H1 (cell line): ENCODE results near the gene YIPF5. TPM values are rescaled to one million over a fixed set of nuclear protein-coding genes. Genes with fewer than 3 reads are reported as not detected.

ENCODE experiments used
- CTCF ChIA-PET: fragments of 300-600 bp; sonication (Branson Sonifier 250); formaldehyde crosslinking; loops from one replicate; lab custom pipeline; 2021; ENCODE audit not compliant: partially characterized antibody; lab: Charles Lee
- POLR2A ChIA-PET: fragments of 300-600 bp; sonication (Branson Sonifier 250); formaldehyde crosslinking; loops from one replicate; lab custom pipeline; 2021; ENCODE audit warnings: inconsistent platforms; ENCODE audit not compliant: partially characterized antibody; lab: Charles Lee
- DNase-seq, 2 experiments: peaks; one replicate each; pipeline versions ENCODE4 v3.0.0 to v3.0.0-alpha.2; 2010 to 2022; ENCODE audit warnings: low spot score in 2 of 2, low read depth in 1 of 2, mixed read lengths in 1 of 2
- FAIRE-seq: peaks from 2 replicates; lab custom pipeline; 2011; peaks lifted over from hg19 to GRCh38; lab: Jason Lieb, UNC
- H2AFZ ChIP-seq: 2 replicates; pipeline ENCODE4 v1.8.1; 2012; ENCODE audit warnings: low read length, inconsistent platforms
- H2AK5ac ChIP-seq: 2 replicates; pipeline ENCODE4 v1.6.1; 2013; ENCODE audit warnings: low read depth, low read length
- H2BK120ac ChIP-seq: replicated peaks from 2 replicates; pipeline ENCODE3; 2013; ENCODE audit warnings: low read depth, low read length, inconsistent platforms
- H2BK12ac ChIP-seq: 2 replicates; pipeline ENCODE4 v1.6.1; 2013; ENCODE audit warnings: low read depth, low read length
- H2BK15ac ChIP-seq: 2 replicates; pipeline ENCODE4 v1.6.1; 2013; ENCODE audit warnings: low read length
- H2BK20ac ChIP-seq: 2 replicates; pipeline ENCODE4 v1.6.1; 2013; ENCODE audit warnings: low read length
- H2BK5ac ChIP-seq: 2 replicates; pipeline ENCODE4 v1.6.1; 2013; ENCODE audit warnings: low read depth, low read length
- H3K14ac ChIP-seq: 2 replicates; pipeline ENCODE4 v1.6.1; 2013; ENCODE audit warnings: inconsistent platforms; ENCODE audit not compliant: insufficient read length
- H3K18ac ChIP-seq: 2 replicates; pipeline ENCODE4 v1.6.1; 2013; ENCODE audit warnings: low read length; ENCODE audit errors: extremely low read depth
- H3K23ac ChIP-seq: 2 replicates; pipeline ENCODE4 v1.6.1; 2013; ENCODE audit warnings: inconsistent platforms; ENCODE audit not compliant: insufficient read length
- H3K23me2 ChIP-seq: 2 replicates; pipeline ENCODE4 v1.6.1; 2013; ENCODE audit warnings: low read depth, low read length
- H3K27ac ChIP-seq: 2 replicates; pipeline ENCODE4 v1.6.1; 2011; ENCODE audit warnings: low read depth, low read length, inconsistent platforms
- H3K27me3 ChIP-seq, 4 experiments: replicated peaks in 1 of 4; 1 replicate in 1 of 4; 2 replicates in 3 of 4; pipeline versions ENCODE4 v1.6.1 to v1.8.1; 2011 to 2013; ENCODE audit warnings: low read length in 3 of 4, mild to moderate bottlenecking in 3 of 4, inconsistent platforms in 2 of 4, mixed read lengths in 2 of 4, moderate library complexity in 1 of 4; ENCODE audit not compliant: control insufficient read depth in 3 of 4, insufficient read depth in 3 of 4; ENCODE audit errors: extremely low read depth in 1 of 4
- H3K36me3 ChIP-seq, 4 experiments: 2 replicates each; pipeline versions ENCODE4 v1.6.1 to v1.8.1; 2011 to 2013; ENCODE audit warnings: mild to moderate bottlenecking in 4 of 4, low read length in 3 of 4, moderate library complexity in 2 of 4, control low read depth in 1 of 4, inconsistent platforms in 1 of 4; ENCODE audit not compliant: insufficient read depth in 4 of 4, control insufficient read depth in 2 of 4
- H3K4ac ChIP-seq: replicated peaks from 2 replicates; pipeline ENCODE3; 2013; ENCODE audit warnings: low read length, low read depth, mixed read lengths, inconsistent platforms; ENCODE audit not compliant: insufficient read length
- H3K4me1 ChIP-seq, 4 experiments: replicated peaks in 1 of 4; 1 replicate in 1 of 4; 2 replicates in 3 of 4; pipeline versions ENCODE4 v1.6.1 to v1.8.1; 2011 to 2013; ENCODE audit warnings: low read length in 3 of 4, inconsistent platforms in 2 of 4, mixed read lengths in 1 of 4; ENCODE audit not compliant: insufficient read depth in 4 of 4, control insufficient read depth in 3 of 4
- H3K4me2 ChIP-seq, 2 experiments: 2 replicates each; pipeline versions ENCODE4 v1.6.1 to v1.8.1; 2011 to 2013; ENCODE audit warnings: low read depth in 2 of 2, low read length in 2 of 2, control low read depth in 1 of 2, inconsistent platforms in 1 of 2, mild to moderate bottlenecking in 1 of 2; ENCODE audit not compliant: insufficient read depth in 1 of 2
- H3K4me3 ChIP-seq, 4 experiments: fragments of 200-600, 300-600 bp in 1 of 4; sonication (generic), shearing (Covaris generic), sonication (Bioruptor Twin) in 1 of 4; 2 replicates each; pipeline versions ENCODE4 v1.5.1 to v1.8.1; 2011 to 2016; ENCODE audit warnings: low read length in 4 of 4, low read depth in 3 of 4, control low read depth in 2 of 4, inconsistent platforms in 2 of 4, mild to moderate bottlenecking in 2 of 4, mixed read lengths in 1 of 4, moderate library complexity in 1 of 4; ENCODE audit not compliant: insufficient read depth in 2 of 4; ENCODE audit errors: extremely low read depth in 1 of 4
- H3K56ac ChIP-seq: replicated peaks from 2 replicates; pipeline ENCODE3; 2013; ENCODE audit warnings: low read depth, mild to moderate bottlenecking, mixed read lengths, low read length, inconsistent platforms; ENCODE audit not compliant: insufficient read length
- H3K79me1 ChIP-seq: 2 replicates; pipeline ENCODE4 v1.6.1; 2013; ENCODE audit warnings: low read depth, low read length, control low read depth
- H3K79me2 ChIP-seq, 2 experiments: 2 replicates each; pipeline versions ENCODE4 v1.6.1 to v1.8.1; 2012 to 2013; ENCODE audit warnings: low read length in 2 of 2, mild to moderate bottlenecking in 2 of 2, inconsistent platforms in 1 of 2; ENCODE audit not compliant: insufficient read depth in 2 of 2, control insufficient read depth in 1 of 2
- H3K9ac ChIP-seq, 4 experiments: replicated peaks in 1 of 4; 1 replicate in 1 of 4; 2 replicates in 3 of 4; pipeline versions ENCODE4 v1.6.1 to v1.8.1; 2011 to 2013; ENCODE audit warnings: low read depth in 3 of 4, low read length in 3 of 4, control low read depth in 2 of 4, mild to moderate bottlenecking in 2 of 4, moderate library complexity in 2 of 4, inconsistent platforms in 1 of 4; ENCODE audit errors: extremely low read depth in 1 of 4
- H3K9me3 ChIP-seq, 2 experiments: 2 replicates each; pipeline versions ENCODE4 v1.6.1 to v1.8.1; 2012 to 2013; ENCODE audit warnings: mild to moderate bottlenecking in 2 of 2, moderate library complexity in 2 of 2, control low read depth in 1 of 2, inconsistent platforms in 1 of 2, low read depth in 1 of 2, low read length in 1 of 2, mixed read lengths in 1 of 2; ENCODE audit not compliant: insufficient read depth in 2 of 2
- H4K20me1 ChIP-seq, 2 experiments: replicated peaks in 1 of 2; 2 replicates each; pipeline versions ENCODE3 to v1.8.1; 2011 to 2013; ENCODE audit warnings: inconsistent platforms in 2 of 2, low read length in 2 of 2, mild to moderate bottlenecking in 1 of 2; ENCODE audit not compliant: insufficient read depth in 2 of 2, control insufficient read depth in 1 of 2
- H4K5ac ChIP-seq: 2 replicates; pipeline ENCODE4 v1.6.1; 2013; ENCODE audit warnings: low read length, low read depth, mixed read lengths, inconsistent platforms; ENCODE audit not compliant: insufficient read length
- H4K8ac ChIP-seq: 2 replicates; pipeline ENCODE4 v1.8.0; 2013; ENCODE audit warnings: mild to moderate bottlenecking, moderate library complexity, low read length, inconsistent platforms; ENCODE audit not compliant: insufficient read depth; ENCODE audit errors: extremely low read depth
- H4K91ac ChIP-seq: replicated peaks from 2 replicates; pipeline ENCODE3; 2013; ENCODE audit warnings: low read length, mixed read lengths, inconsistent platforms; ENCODE audit not compliant: insufficient read length
- CHD2 ChIP-seq: IDR thresholded peaks from 2 replicates; pipeline ENCODE4 v1.6.1; 2012; ENCODE audit warnings: low read length, improper control_type of control experiment
- JUND ChIP-seq: IDR thresholded peaks from 2 replicates; pipeline ENCODE4 v1.6.1; 2011; ENCODE audit warnings: mild to moderate bottlenecking, improper control_type of control experiment, low read length
- MAX ChIP-seq: IDR thresholded peaks from 2 replicates; pipeline ENCODE4 v1.6.1; 2012; ENCODE audit warnings: inconsistent platforms
- RBBP5 ChIP-seq: IDR thresholded peaks from 2 replicates; pipeline ENCODE4 v1.7.1; 2012; ENCODE audit warnings: low read depth, mild to moderate bottlenecking, inconsistent platforms, low read length, moderate library complexity, borderline replicate concordance
- SP4 ChIP-seq: IDR thresholded peaks from 2 replicates; pipeline ENCODE4 v1.6.1; 2012; ENCODE audit warnings: low read length, inconsistent platforms
- SRF ChIP-seq: IDR thresholded peaks from 2 replicates; pipeline ENCODE4 v1.6.1; 2011; ENCODE audit warnings: mild to moderate bottlenecking, low read depth, low read length, moderate library complexity
- TBP ChIP-seq: IDR thresholded peaks from 2 replicates; pipeline ENCODE4 v1.6.1; 2011; ENCODE audit warnings: low read depth, low read length, improper control_type of control experiment
- USF2 ChIP-seq: IDR thresholded peaks from 2 replicates; pipeline ENCODE4 v1.6.1; 2011; ENCODE audit warnings: low read length, improper control_type of control experiment
- YY1 ChIP-seq: IDR thresholded peaks from 2 replicates; pipeline ENCODE4 v1.6.1; 2011; ENCODE audit warnings: low read depth, mild to moderate bottlenecking, low read length
- WGBS, 2 experiments: shearing (Covaris generic) in 1 of 2; methylation state at CpG; one replicate each; pipeline versions ENCODE4 v1.1.6 to v1.1.7; 2013 to 2015; ENCODE audit warnings: low lambda C conversion rate in 2 of 2, mixed read lengths in 2 of 2, inconsistent platforms in 1 of 2, low coverage in 1 of 2, missing lambda C conversion rate in 1 of 2; ENCODE audit not compliant: insufficient replicate concordance in 2 of 2, insufficient coverage in 1 of 2, insufficient read length in 1 of 2; ENCODE audit errors: extremely low coverage in 1 of 2, missing lambda C conversion rate in 1 of 2; 5-methylcytosine and 5-hydroxymethylcytosine counted together
- polyA plus RNA-seq, 7 experiments: library from polyadenylated mRNA; depleted of rRNA in 3 of 7; stranded (reverse) in 5 of 7; unstranded in 2 of 7; fragments of >200 nt in 5 of 7; fragments of 200-250 nt in 2 of 7; gene quantifications; 1 replicate in 5 of 7; 2 replicates in 1 of 7; 4 replicates in 1 of 7; pipeline versions ENCODE4 v1.2.1 to v1.2.3, GENCODE V29; 2011 to 2013; ENCODE audit warnings: missing spikeins in 2 of 7, mixed read lengths in 2 of 7
- total RNA-seq: library from RNA; stranded (reverse); fragmentation: NEBNext Ultra II Directional; extraction: Animal tissue kit (Norgen Biotek cat#: 25700); gene quantifications from 2 replicates; pipeline ENCODE4 v1.2.1, GENCODE V29; 2021

YIPF5 gene
- total and polyA plus RNA-seq, 2 of the 8 experiments (the other 6 are each of a cell fraction or from before 2014, with no cell fraction given) = 27.6 to 33.6 TPM

GRCh38 chr5:144167998-144168397 is 2.5 kb downstream of the YIPF5 start:
- no peak overlapping the region for H4K5ac ChIP-seq

More at GRCh38 chr5:144167998-144168397, 2.5 kb downstream of the YIPF5 start:
- Histone ChIP-seq H3K23ac (no peak overlapping the region), H3K27me3 (no peaks in the 10 kb centered on the region), H3K23me2 (peaks cover 3% of the 10 kb centered on the region; the same call in 1 of the 2 replicates), H3K4me2 (no peak overlapping the region), H3K27ac (no peak overlapping the region), H2AK5ac (no peak overlapping the region), H3K4ac (no peak overlapping the region), H4K91ac (no peak overlapping the region), H3K18ac (no peak overlapping the region), H4K8ac (no peak overlapping the region), H3K56ac (no peak overlapping the region), H3K9ac (no peak overlapping the region), H3K9me3 (no peaks in the 10 kb centered on the region), H2BK15ac (no peak overlapping the region), H3K36me3 (peaks cover 9 to 47% (median 13%) of the 10 kb centered on the region in 4 experiments), H3K4me1 (peaks cover 0 to 5% (median 0%) of the 10 kb centered on the region in 4 experiments; a peak in 2 of 7 replicates), H2AFZ (no peak overlapping the region), H3K4me3 (no peak overlapping the region), H4K20me1 (no peaks in the 10 kb centered on the region), H2BK5ac (no peak overlapping the region), H2BK120ac (no peak overlapping the region), H2BK12ac (no peak overlapping the region), H3K79me1 (0 out of 2 replicates have a peak, but pooled peaks cover 2% of the 10 kb centered on the region), H3K79me2 (peaks cover 0 to 23% of the 10 kb centered on the region in 2 experiments; a peak in 2 of 4 replicates), H3K14ac (no peak overlapping the region), H2BK20ac (no peak overlapping the region)
- TF ChIP-seq MAX (no peak), RBBP5 (no peak), USF2 (no peak), CHD2 (no peak), YY1 (no peak), TBP (no peak), JUND (no peak), SRF (no peak), SP4 (no peak)
- 85% methylated on average over 3 of the region's 3 CpGs; no CpG with 5 or more reads in 1 of the 2 experiments for WGBS, 2 experiments
- CTCF ChIA-PET = no interaction called here
- FAIRE-seq (no peak), DNase-seq (no peak)
- POLR2A ChIA-PET = no interaction called here
